HepG2 (cell line): ENCODE data around the gene SRGAP3. TPM values are rescaled to one million over a fixed set of nuclear protein-coding genes. Genes with fewer than 3 reads are reported as not detected.

Experiments
- ATAC-seq: fragments of 200-7000 bp; cut with Tn5 transposase; 3 replicates; pipeline ENCODE4 v1.9.1; 2020; ENCODE audit warnings: mild to moderate bottlenecking, moderate library complexity
- BruUV-seq: library from RNA; stranded (reverse); fragments of 400-500 nt; replicated peaks from 2 replicates; lab custom pipeline; 2021; lab: Mats Ljungman, UMichigan
- CTCF ChIA-PET: fragments of 300-600 bp; formaldehyde crosslinking; extraction: SDS; loops from one replicate; lab custom pipeline; 2021; ENCODE audit warnings: low total read pairs, inconsistent platforms, low intra/inter-chr PET ratio; lab: Yijun Ruan, JAX
- POLR2A ChIA-PET: fragments of 350-600 bp; sonication (Branson Sonifier 250); formaldehyde crosslinking; loops from one replicate; lab custom pipeline; 2020; ENCODE audit warnings: antibody characterized with exemption, inconsistent platforms; lab: Yijun Ruan, JAX
- DNase-seq: peaks from one replicate; pipeline ENCODE4 v3.0.0-alpha.2; 2015; ENCODE audit warnings: low spot score
- FAIRE-seq: peaks from 3 replicates; lab custom pipeline; 2011; peaks lifted over from hg19 to GRCh38; lab: Jason Lieb, UNC
- H2AFZ ChIP-seq: one replicate; pipeline ENCODE4 v1.6.1; 2011; ENCODE audit warnings: low read length, inconsistent platforms
- H3K27ac ChIP-seq: fragments of 300-600 bp; 3 replicates; pipeline ENCODE4 v1.8.0; 2011; ENCODE audit warnings: mixed run types, mild to moderate bottlenecking, mixed read lengths, low read length, inconsistent platforms; ENCODE audit not compliant: insufficient read depth; ENCODE audit errors: extremely low read length
- H3K27me3 ChIP-seq, 2 experiments: fragments of 200-600 bp in 1 of 2; 2 replicates in 1 of 2; 3 replicates in 1 of 2; pipeline versions ENCODE4 v1.6.0 to v1.8.0; 2011; ENCODE audit warnings: low read length in 2 of 2, mild to moderate bottlenecking in 2 of 2, moderate library complexity in 2 of 2, inconsistent platforms in 1 of 2; ENCODE audit not compliant: insufficient read depth in 2 of 2, control insufficient read depth in 1 of 2
- H3K36me3 ChIP-seq, 2 experiments: fragments of 200-600 bp in 1 of 2; replicated peaks in 1 of 2; 2 replicates in 1 of 2; 3 replicates in 1 of 2; pipeline versions ENCODE4 v1.5.1 to v1.8.0; 2011; ENCODE audit warnings: low read length in 2 of 2, inconsistent platforms in 1 of 2; ENCODE audit not compliant: insufficient read depth in 2 of 2, control insufficient read depth in 1 of 2
- H3K4me1 ChIP-seq: 2 replicates; pipeline ENCODE4 v1.5.1; 2012; ENCODE audit warnings: low read length, inconsistent platforms; ENCODE audit not compliant: insufficient read depth
- H3K4me2 ChIP-seq: 2 replicates; pipeline ENCODE4 v1.6.0; 2011; ENCODE audit warnings: low read depth, low read length, inconsistent platforms
- H3K4me3 ChIP-seq, 3 experiments: fragments of 200-600 bp in 1 of 3; sonication (generic), shearing (Covaris generic) in 1 of 3; replicated peaks in 1 of 3; 2 replicates each; pipeline ENCODE4 v1.5.1; 2011 to 2016; ENCODE audit warnings: low read length in 3 of 3, inconsistent platforms in 2 of 3, low read depth in 2 of 3, mild to moderate bottlenecking in 2 of 3, control low read depth in 1 of 3, mixed read lengths in 1 of 3; ENCODE audit not compliant: insufficient read depth in 1 of 3
- H3K79me2 ChIP-seq: one replicate; pipeline ENCODE4 v1.6.1; 2011; ENCODE audit warnings: low read length, inconsistent platforms; ENCODE audit not compliant: insufficient read depth
- H3K9ac ChIP-seq: 2 replicates; pipeline ENCODE4 v1.6.0; 2011; ENCODE audit warnings: mild to moderate bottlenecking, low read depth, low read length, inconsistent platforms; ENCODE audit not compliant: insufficient read depth
- H3K9me3 ChIP-seq: 2 replicates; pipeline ENCODE4 v1.5.1; 2012; ENCODE audit warnings: mild to moderate bottlenecking, low read length
- H4K20me1 ChIP-seq: 2 replicates; pipeline ENCODE4 v1.6.0; 2011; ENCODE audit warnings: inconsistent platforms, mild to moderate bottlenecking, low read length, moderate library complexity; ENCODE audit not compliant: insufficient read depth
- CTCF ChIP-seq: sonication (generic); formaldehyde crosslinking; IDR thresholded peaks from 2 replicates; pipeline ENCODE4 v1.5.0; 2020; ENCODE audit warnings: mild to moderate bottlenecking, missing genetic modification reagents, moderate library complexity
- GPN1 ChIP-seq: sonication (generic); formaldehyde crosslinking; IDR thresholded peaks from 2 replicates; pipeline ENCODE4 v1.5.1; 2020; ENCODE audit warnings: missing genetic modification reagents, borderline replicate concordance
- HNRNPLL ChIP-seq: fragments of 200-400 bp; formaldehyde crosslinking; IDR thresholded peaks from 2 replicates; pipeline ENCODE4 v1.6.1; 2017; ENCODE audit warnings: mild to moderate bottlenecking, low read depth, low read length; ENCODE audit not compliant: poor library complexity, severe bottlenecking
- RAD21 ChIP-seq: fragments of 450-650 bp; formaldehyde crosslinking; IDR thresholded peaks from 2 replicates; pipeline ENCODE4 v1.5.0; 2020; ENCODE audit warnings: mild to moderate bottlenecking
- SMC3 ChIP-seq: IDR thresholded peaks from 2 replicates; pipeline ENCODE4 v1.6.1; 2011; ENCODE audit warnings: low read length, improper control_type of control experiment
- STAG1 ChIP-seq: sonication (generic); formaldehyde crosslinking; IDR thresholded peaks from 2 replicates; pipeline ENCODE4 v1.4.0; 2020; ENCODE audit warnings: missing genetic modification reagents
- WGBS: methylation state at CpG from one replicate; pipeline ENCODE4 v1.1.6; 2017; ENCODE audit warnings: low lambda C conversion rate; 5-methylcytosine and 5-hydroxymethylcytosine counted together
- in situ Hi-C: cut with HindIII; loops from 2 replicates; pipeline ENCODE4 v1.10.0; 2017; ENCODE audit warnings: low pct_unique_long_range_greater_than_20kb; ENCODE audit not compliant: extremely low pct_ligation_motif_present
- intact Hi-C: fragments of 100-400 bp; cut with micrococcal nuclease; formaldehyde crosslinking; loops from one replicate; pipeline ENCODE4 v1.10.0; 2022; ENCODE audit not compliant: unreplicated experiment
- polyA plus RNA-seq, 8 experiments: library from polyadenylated mRNA; depleted of rRNA in 3 of 8; stranded (reverse) in 7 of 8; unstranded in 1 of 8; fragments of >200 nt; fragmentation: Illumina TruSeq in 4 of 8; extraction: Trizol in 4 of 8; gene quantifications; 2 replicates each; pipeline versions ENCODE4 v1.2.1 to v1.2.3, GENCODE V29; 2011 to 2016; ENCODE audit warnings: low read depth in 4 of 8, missing spikeins in 1 of 8, mixed read lengths in 1 of 8; ENCODE audit not compliant: insufficient read depth in 1 of 8
- total RNA-seq, 5 experiments: library from RNA; depleted of rRNA; stranded (reverse); fragments of >200 nt; fragmentation: Illumina TruSeq; extraction: Trizol; gene quantifications; 2 replicates each; pipeline ENCODE4 v1.2.3, GENCODE V29; 2016; ENCODE audit warnings: low read depth in 1 of 5

The SRGAP3 gene
- total and polyA plus RNA-seq, 2 of the 13 experiments (the other 11 are each of a cell fraction or from before 2014, with no cell fraction given): 1.2 to 1.4 TPM

- H3K4me3 ChIP-seq: no peak overlapping the region
- no peak for TF ChIP-seq GPN1 (CRISPR knock-in tag)
- TF ChIP-seq STAG1: peak; percentile 89
- peak; percentile 98 for TF ChIP-seq SMC3
- peak; percentile 76 for TF ChIP-seq RAD21 (CRISPR knock-in tag)
- no peak for TF ChIP-seq HNRNPLL
- TF ChIP-seq CTCF (CRISPR knock-in tag): peak; percentile 88
- FAIRE-seq (peak; percentile 75), ATAC-seq (peak; percentile 86), DNase-seq (peak; percentile 44)
- no peaks in the 10 kb centered on the region for H3K79me2 ChIP-seq
- H3K4me1 ChIP-seq: no peaks in the 10 kb centered on the region
- H3K9me3 ChIP-seq: no peaks in the 10 kb centered on the region
- BruUV-seq: no TSS peak
- intact Hi-C loops (loop anchor here (1.0 kb wide), 3 partner anchors 96 to 235 kb away; no protein-coding TSS in a partner anchor), in situ Hi-C loops (loop anchor here (5.0 kb wide), 1 partner anchor 95 kb away; no protein-coding TSS in a partner anchor)
- no peak overlapping the region for H3K4me2 ChIP-seq
- no peaks in the 10 kb centered on the region for H4K20me1 ChIP-seq
- ChIA-PET POLR2A (no interaction called here), CTCF (interaction anchor here (1.6 to 4.4 kb wide), 4 partner anchors 71 to 235 kb away, joined by 4 to 45 read pairs (median 6); no protein-coding TSS in a partner anchor)
- no peak overlapping the region for H3K27ac ChIP-seq
- no peaks in the 10 kb centered on the region; a peak in 1 of 5 replicates for H3K27me3 ChIP-seq
- H3K9ac ChIP-seq: no peak overlapping the region
- no peak overlapping the region for H2AFZ ChIP-seq
- H3K36me3 ChIP-seq: no peaks in the 10 kb centered on the region
- WGBS: 9% methylated on average over 13 of the region's 13 CpGs
Observed at GRCh38 chr3:9067352-9067975, 182.0 kb downstream of the SRGAP3 start.
